ENCODE results near the gene RASA2.
"Not testable (repeated sequence)": the region's sequence is repeated elsewhere in the genome, so short reads cannot be mapped to it uniquely, and the experiment has no call there.

RASA2 gene

DNA sequence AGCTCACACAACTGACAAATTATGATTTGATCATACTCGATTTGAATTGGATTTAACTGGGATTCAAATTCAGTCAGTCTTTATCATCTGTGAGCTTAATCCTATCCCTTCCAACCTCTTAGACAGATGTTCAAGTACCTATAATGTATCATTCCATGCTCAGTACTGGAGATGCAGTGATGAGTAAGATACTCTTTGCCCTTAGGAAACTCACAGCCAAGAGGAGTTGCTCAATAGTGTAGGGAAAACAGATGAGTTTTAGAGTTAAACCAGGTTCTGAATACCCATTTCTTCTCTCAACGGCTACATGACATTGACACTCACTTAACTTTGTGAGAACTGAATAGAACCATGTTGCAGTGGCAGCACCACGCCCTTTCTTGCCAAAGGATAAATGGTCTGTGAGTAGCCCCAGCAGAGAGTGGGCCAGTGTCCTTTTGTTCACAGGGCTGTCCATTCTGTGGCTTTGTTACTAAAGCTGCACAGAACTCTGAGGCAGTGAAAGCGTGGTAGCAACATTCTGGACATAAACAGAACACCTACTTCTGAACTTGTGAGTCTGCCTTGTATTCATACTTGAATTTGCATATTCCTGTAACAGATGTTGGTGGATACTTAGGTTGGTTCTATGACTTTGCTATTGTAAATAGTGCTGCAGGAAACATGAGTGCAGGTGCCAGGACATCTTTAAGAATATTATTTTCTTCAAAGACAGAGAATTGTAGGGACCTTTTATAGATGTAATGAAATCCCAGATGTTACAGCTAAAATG, 91.6 kb downstream of the RASA2 start:
- DNase-seq (ENCODE audit: low read depth): no peak

DNA sequence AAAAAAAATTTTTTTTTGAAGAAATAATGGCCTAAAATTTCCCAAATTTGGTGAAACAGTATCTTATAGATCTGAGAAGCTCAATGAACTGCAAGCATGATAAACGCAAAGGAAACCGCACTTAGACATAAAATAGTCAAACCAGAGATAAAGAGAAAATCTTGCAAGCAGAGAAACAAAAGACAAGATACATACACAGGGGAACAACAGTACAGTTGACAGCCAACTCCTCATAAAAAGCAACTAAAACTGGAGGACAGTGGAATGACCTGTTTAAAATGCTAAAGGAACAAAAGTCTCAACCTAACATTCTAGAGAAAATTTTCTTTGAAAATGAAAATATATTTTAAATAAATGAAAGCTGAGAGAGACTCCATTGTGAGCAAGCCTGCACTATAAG, 107.5 kb downstream of the RASA2 start:
- DNase-seq (ENCODE audit: low read depth): no peak

GRCh38 chr3:141597931-141598330, 111.1 kb downstream of the RASA2 start:
- no peak for DNase-seq (ENCODE audit: low read depth)

- DNase-seq (ENCODE audit: low read depth): no peak
These were observed 113.5 kb downstream of the RASA2 start for GRCh38 chr3:141600331-141600730.

GRCh38 chr3:141602706-141603105, 115.9 kb downstream of the RASA2 start:
- no peak for DNase-seq (ENCODE audit: low read depth)

DNA sequence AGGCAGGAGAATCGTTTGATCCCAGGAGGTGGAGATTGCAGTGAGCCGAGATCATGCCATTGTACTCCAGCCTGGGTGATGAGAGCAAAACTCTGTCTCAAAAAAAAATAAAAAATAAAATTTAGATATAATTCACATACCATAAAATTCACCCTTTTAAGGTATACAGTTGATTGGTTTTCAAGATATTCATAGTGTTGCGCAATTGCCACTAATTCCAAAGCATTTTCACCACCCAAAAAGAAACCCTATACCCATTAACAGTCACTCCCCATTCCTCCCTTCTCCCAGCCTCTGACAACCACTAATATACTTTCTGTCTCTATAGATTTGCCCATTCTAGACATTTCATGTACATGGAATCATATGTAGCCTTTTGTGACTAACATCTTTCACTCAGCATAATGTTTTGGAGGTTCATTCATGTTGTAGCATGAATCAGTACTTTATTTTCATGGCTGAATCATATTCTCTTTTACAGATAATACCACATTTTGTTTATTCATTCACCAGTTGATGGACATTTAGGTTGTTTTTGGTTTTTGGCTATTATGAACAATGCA, 116.7 kb downstream of the RASA2 start:
- no peak for DNase-seq (ENCODE audit: low read depth)

DNA sequence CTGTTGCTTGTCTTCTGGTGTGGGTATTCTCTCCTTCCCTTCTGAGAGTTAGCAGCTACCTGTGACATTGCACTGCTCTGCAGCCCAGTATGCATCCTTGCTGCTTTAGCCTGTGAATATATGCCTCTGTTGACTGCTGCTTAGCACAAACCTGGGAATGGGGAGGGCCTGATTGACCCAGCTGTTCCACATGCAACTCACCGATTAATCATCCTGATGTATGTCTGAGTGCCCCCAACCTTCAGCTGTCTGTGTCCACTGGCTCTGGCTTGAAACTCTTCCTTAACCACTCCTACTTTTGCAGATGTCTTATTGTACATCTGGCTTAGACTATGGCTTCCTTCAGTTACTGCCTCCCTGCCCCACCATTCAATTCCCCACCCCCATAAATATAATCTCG, 119.1 kb downstream of the RASA2 start:
- no peak for DNase-seq (ENCODE audit: low read depth)

DNA sequence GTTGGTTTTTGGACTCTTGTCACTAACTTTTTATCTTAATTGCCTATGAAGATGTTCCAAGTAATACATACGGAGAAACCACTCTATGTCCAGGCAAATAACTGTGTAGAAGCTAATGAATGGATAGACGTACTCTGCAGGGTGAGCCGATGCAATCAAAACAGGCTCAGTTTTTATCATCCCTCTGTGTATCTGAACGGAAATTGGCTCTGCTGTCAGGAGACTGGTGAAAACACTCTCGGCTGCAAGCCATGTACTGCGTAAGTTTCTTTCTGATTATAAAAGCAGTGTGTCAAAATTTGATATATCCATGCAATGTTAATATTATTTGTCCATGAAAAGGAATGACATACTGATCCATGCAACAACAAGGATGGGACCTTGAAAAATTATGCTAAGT, 121.6 kb downstream of the RASA2 start:
- no peak for DNase-seq (ENCODE audit: low read depth)

DNA sequence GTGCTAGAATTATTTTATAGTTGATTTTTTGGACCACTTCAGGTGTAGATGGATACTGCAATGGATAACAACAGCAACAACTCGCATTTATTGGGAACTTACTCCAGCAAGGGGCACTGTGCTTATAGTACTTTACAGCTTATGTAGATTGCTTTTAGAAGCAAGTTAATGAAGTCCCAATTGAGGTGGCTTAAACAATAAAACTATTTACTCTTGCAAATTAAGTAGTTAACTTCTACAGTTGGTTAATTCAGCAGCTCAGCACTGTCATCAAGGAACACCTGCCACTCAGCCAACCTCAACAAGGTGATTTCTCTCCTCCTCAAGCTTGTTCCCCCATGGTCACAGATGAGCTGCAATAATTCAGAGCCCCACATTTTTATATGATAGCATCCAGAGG, 124.1 kb downstream of the RASA2 start:
- DNase-seq (ENCODE audit: low read depth): no peak

GRCh38 chr3:141618103-141618910, 131.5 kb downstream of the RASA2 start:
- no peak for DNase-seq (ENCODE audit: low read depth)

DNA sequence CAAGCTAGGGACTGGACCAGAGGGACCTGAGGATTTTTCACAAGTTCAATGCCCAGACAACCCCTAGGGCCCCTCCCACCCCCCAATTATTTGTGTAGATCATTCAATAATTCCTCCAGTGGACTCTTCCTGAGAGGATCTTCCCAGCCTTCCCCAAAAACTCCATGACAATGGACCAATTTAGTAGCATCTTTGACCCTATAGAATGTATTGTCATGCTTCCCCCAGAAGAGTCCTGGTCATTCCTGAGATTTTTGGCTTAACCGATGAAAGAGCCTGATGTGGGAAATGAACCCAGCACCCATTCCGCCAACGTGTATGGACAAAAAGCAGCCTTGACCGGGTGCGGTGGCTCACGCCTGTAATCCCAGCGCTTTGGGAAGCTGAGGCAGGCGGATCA, 132.1 kb downstream of the RASA2 start:
- DNase-seq (ENCODE audit: low read depth): no peak

- no peak for DNase-seq (ENCODE audit: low read depth)
These were observed 132.6 kb downstream of the RASA2 start for GRCh38 chr3:141619450-141619849.

- no peak for DNase-seq (ENCODE audit: low read depth)
These were observed 136.9 kb downstream of the RASA2 start for GRCh38 chr3:141623691-141624090.

DNA sequence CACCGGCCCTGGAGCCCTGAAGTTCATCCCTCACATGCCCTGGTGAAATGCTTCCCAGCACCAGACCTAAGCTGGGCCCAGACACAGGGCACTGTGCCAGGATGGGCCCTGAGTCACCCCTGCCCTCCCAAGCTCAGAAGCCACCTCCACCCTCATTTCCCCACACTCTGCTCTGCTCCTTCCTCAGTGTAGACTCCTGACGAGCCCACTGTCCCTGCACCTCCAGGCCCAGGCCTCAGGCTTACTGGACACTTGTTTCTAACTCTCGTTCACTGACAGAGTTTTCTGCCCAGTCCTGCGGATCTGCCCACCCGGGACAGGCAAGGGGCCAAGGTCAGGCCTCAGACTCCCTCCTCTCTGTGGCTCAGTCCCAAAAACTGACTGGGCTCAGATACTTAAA, 138.7 kb downstream of the RASA2 start:
- DNase-seq (ENCODE audit: low read depth): no peak

DNA sequence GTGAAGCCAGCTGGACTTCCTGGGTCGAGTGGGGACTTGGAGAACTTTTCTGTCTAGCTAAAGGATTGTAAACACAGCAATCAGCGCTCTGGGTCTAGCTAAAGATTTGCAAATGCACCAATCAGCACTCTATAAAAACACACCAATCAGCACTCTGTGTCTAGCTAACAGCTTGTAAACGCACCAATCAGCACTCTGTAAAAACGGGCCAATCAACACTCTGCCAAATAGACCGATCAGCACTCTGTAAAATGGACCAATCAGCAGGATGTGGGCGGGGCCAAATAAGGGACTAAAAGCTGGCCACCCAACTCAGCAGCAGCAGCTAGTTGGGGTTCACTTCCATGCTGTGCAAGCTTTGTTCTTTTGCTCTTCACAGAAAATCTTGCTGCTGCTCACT, 141.5 kb downstream of the RASA2 start:
- not testable (repeated sequence) for DNase-seq (ENCODE audit: low read depth)

DNA sequence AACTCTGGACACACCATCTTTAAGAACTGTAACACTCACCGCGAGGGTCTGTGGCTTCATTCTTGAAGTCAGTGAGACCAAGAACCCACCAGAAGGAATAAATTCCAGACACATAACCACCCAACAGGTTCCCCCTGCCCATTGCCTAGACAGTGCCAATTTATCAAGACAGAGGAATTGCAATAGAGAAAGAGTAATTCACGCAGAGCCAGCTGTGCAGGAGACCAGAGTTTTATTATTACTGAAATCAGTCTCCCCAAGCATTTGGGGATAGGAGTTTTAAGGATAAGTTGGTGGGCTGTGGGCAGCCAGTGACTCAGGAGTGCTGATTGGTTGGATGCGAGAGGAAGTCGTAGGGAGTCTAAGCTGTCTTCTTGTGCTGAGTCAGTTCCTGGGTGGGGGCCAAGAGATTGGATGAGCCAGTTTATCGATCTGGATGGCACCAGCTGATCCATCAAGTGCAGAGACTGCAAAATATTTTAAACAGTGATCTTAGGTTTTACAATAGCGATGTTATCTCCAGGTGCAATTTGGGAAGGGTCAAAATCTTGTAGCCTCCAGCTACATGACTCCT, 142.1 kb downstream of the RASA2 start:
- DNase-seq (ENCODE audit: low read depth): not testable (repeated sequence)

DNA sequence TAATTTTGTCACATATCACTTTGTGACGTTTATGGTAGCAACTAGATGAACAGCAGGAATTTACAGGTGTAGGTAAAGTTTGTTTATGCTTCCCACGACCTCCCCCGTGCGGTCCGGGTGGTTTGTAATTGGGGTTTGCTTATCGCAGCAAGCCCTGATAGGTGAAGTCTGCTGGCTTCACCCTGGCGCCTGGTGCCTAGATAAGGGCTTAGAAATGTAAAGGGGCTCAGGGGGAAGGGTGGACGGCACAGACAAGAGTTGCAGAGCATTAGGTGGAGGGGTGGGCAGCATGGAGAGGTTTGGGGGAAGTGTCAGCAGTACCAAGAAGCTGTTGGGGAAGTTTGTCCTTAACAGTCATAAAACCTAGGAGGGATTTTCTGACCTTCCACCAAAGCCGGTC, 143.1 kb downstream of the RASA2 start:
- no peak for DNase-seq (ENCODE audit: low read depth)

- DNase-seq (ENCODE audit: low read depth): no peak
These were observed 146.1 kb downstream of the RASA2 start for GRCh38 chr3:141632779-141633374.

DNA sequence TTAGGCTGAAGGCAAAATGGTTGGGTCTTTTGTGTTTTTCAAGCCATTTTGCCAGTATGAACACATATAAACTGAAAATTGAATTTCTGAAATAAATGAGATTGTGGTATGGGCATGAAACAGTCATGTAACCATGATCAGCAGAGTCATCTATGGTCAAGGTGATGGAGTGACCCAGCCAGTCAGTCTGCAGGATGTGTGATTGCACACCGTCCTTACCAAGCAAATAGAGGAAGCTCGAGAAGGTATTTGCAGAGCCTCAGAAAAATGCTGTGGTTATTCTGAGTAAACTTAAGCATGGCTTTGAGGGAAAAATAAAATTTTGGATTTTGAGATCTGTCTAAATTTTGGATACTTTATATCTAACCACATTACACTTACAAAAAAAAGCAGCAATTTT, 155.4 kb downstream of the RASA2 start:
- DNase-seq (ENCODE audit: low read depth): no peak

GRCh38 chr3:141643391-141643790, 156.6 kb downstream of the RASA2 start:
- no peak for DNase-seq (ENCODE audit: low read depth)

- no peak for DNase-seq (ENCODE audit: low read depth)
These were observed 157.0 kb downstream of the RASA2 start for GRCh38 chr3:141643796-141644195.

DNA sequence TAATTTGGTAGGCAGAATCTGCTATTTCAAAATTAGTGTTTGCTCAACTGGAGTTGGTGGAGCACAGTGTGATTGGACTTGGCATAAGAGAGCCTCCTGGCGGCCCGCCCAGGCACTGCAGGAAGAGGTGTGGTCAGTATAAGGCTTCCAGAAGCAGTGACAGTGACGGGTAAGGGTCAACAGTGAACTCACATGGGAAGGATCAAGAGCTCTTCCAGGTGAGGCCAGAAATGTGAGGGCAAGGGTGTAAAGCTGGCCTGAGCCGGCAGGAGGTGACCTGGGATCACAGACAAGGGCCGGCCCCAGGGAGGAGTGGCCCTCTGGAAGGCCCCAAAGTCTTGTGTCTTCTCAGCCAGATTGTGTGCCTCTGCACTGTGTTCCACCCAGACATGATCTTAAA, 158.1 kb downstream of the RASA2 start:
- peak; percentile 20 for DNase-seq (ENCODE audit: low read depth)

Measured in stimulated activated CD8-positive, alpha-beta memory T cell treated with anti-CD3 and anti-CD28 coated beads, Interleukin-12 subunit alpha, Interleukin-12 subunit beta, amount 100 ng/mL, for 4 hours (primary cell).